GM18907 (cell line): Measurements from ENCODE around the gene AAK1.
"Not testable (repeated sequence)": the region's sequence is repeated elsewhere in the genome, so short reads cannot be mapped to it uniquely, and the experiment has no call there.

Source experiments
- ATAC-seq: cut with Tn5 transposase; IDR thresholded peaks from one replicate; pipeline ENCODE4 v1.9.1; 2021; ENCODE audit warnings: mild to moderate bottlenecking, moderate library complexity; ENCODE audit not compliant: unreplicated experiment

The AAK1 gene

GRCh38 chr2:69660637-69661036 is 17.1 kb upstream of the AAK1 start:
- ATAC-seq = no peak

GRCh38 chr2:69659941-69660483 is 16.5 kb upstream of the AAK1 start:
- no peak for ATAC-seq

- no peak for ATAC-seq
Measured at GRCh38 chr2:69659349-69659748, 15.8 kb upstream of the AAK1 start.

GRCh38 chr2:69652206-69652605 is 8.7 kb upstream of the AAK1 start:
- ATAC-seq = no peak

GRCh38 chr2:69647196-69647595 is 3.7 kb upstream of the AAK1 start:
- ATAC-seq = not testable (repeated sequence)

GRCh38 chr2:69646714-69647113 is 3.2 kb upstream of the AAK1 start:
- ATAC-seq = no peak

GRCh38 chr2:69645921-69646320 is 2.4 kb upstream of the AAK1 start:
- no peak for ATAC-seq

- no peak for ATAC-seq
Measured at GRCh38 chr2:69645031-69645431, 1.5 kb upstream of the AAK1 start.

- no peak for ATAC-seq
Measured at GRCh38 chr2:69644506-69644979, 1.0 kb upstream of the AAK1 start.

- ATAC-seq = peak; percentile 7
Measured at GRCh38 chr2:69642709-69643601, 584 bp downstream of the AAK1 start.

- no peak for ATAC-seq
Measured at GRCh38 chr2:69641887-69642708, 1.4 kb downstream of the AAK1 start.

- no peak for ATAC-seq
Measured at GRCh38 chr2:69641471-69641870, 2.1 kb downstream of the AAK1 start.

- no peak for ATAC-seq
Measured at GRCh38 chr2:69639266-69639665, 4.3 kb downstream of the AAK1 start.

- no peak for ATAC-seq
Measured at GRCh38 chr2:69638630-69639029, 4.9 kb downstream of the AAK1 start.

- no peak for ATAC-seq
Measured at GRCh38 chr2:69637923-69638322, 5.6 kb downstream of the AAK1 start.

- no peak for ATAC-seq
Measured at GRCh38 chr2:69636395-69636794, 7.1 kb downstream of the AAK1 start.

GRCh38 chr2:69635432-69635831 is 8.1 kb downstream of the AAK1 start:
- no peak for ATAC-seq

- ATAC-seq = no peak
Measured at GRCh38 chr2:69634196-69634821, 9.2 kb downstream of the AAK1 start.

GRCh38 chr2:69631402-69631801 is 12.1 kb downstream of the AAK1 start:
- no peak for ATAC-seq

GRCh38 chr2:69629921-69630608 is 13.5 kb downstream of the AAK1 start:
- ATAC-seq = no peak
